Activated CD4-positive, alpha-beta T cell treated with anti-CD3 and anti-CD28 coated beads for 1 hour (primary cell): ENCODE measurements around the gene SNRPD1.
"Not testable (repeated sequence)": the region's sequence is repeated elsewhere in the genome, so short reads cannot be mapped to it uniquely, and the experiment has no call there.

Experiments
- DNase-seq: peaks from one replicate; pipeline ENCODE4 v3.0.0-alpha.2; 2020

Gene SNRPD1

DNA sequence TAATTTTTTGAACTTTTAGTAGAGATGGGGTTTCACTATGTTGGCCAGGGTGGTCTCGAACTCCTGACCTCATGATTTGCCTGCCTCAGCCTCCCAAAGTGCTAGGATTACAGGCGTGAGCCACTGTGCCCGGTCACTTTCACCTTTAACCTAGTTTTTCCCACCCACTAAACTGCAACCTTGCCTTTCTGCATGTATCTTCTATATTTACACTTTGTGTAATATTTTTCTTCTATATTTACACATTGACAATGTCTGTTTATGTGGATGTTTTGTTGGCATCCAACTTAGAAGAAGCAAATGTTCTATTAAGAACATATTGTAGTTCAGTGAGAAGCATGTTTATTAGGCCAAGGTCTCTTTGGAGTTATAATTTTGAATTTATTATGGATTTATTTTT lies 26.7 kb downstream of the SNRPD1 start:
- DNase-seq, result no peak

DNA sequence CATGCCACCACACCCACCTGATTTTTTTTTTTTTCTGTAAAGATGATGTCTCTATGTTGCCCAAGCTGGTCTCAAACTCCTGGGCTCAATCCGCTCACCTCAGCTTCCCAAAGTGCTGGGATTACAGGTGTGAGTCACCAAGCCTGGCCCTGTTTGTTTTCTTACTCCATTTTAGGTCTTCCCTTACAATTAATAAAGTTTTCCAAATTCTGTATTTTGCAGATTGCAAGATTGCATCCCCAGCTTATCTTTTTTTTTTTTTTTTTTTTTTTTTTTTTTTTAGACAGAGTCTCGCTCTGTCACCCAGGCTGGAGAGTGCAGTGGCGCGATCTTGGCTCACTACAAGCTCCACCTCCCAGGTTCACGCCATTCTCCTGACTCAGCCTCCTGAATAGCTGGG lies 28.3 kb downstream of the SNRPD1 start:
- not testable (repeated sequence) for DNase-seq

DNA sequence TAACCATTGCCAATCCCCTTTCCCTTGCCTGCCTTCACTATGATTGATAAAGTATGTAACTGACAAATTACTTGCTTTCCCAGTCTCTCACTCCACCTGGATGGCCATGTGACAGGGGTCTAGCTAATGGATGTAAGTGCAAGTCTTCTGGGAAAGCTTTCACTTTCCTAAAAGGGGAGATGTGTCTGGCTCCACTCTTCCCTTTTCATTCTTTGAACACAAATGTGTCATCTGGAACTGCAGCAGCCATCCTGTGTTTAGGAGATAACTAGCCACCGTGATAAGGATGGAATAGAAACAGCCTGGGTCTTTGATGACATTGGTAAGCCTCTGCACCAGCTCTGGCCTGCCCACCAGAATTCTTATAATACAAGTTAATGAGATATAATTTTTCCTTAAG lies 38.2 kb downstream of the SNRPD1 start:
- DNase-seq, result no peak

DNA sequence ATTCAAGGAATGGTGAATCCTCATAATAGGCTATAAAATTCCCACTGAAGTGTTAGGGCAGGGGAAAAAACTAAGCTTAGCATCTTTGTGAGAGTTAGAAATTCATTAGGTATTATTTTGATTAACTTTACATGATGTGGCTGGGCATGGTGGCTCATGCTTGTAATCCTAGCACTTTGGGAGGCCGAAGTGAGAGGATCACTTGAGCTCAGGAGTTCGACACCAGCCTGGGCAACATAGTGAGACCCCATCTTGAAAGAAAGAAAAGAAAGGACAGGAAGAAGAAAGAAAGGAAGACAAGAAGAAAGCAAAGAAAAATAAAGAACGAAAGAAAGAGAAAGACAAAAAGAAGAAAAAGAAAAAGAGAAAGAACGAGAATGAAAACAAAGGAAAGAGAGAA lies 40.0 kb downstream of the SNRPD1 start:
- DNase-seq, result no peak

DNA sequence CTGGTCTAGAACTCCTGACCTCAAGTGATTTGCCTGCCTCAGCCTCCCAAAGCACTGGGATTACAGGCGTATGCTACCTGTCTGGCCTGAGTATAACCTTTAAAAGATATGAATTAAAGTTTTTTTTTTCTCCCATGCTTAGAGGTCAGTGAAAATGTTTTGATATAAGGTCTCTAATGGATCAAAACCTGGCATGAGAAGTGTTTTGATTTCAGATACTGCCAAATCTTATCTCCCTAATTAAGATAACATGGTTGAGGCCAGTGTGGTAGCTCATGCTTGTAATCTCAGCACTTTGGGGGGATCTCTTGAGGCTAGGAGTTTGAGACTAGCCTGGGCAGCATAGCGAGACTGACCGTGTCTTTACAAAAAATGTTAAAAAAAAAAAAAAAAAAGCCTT lies 41.2 kb downstream of the SNRPD1 start:
- DNase-seq, result no peak

DNA sequence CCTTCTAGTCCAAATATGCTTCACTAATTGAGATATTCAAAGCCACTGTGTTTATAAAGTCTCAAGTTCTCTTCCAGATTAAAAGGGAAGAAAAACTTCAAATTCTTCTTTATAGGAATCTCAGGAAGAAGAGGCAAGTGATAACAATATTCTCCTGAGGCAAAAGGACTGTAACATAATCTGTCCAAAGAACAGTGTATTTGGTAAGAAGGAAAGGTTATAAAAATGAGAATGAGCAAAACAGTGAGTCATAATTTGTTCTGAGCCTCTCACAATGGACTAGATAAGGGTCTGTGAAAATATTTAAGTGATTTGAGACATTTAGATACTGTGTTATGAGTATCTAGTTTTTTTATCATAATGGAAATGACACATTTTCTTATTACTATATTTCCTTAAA lies 44.3 kb downstream of the SNRPD1 start:
- no peak for DNase-seq

DNA sequence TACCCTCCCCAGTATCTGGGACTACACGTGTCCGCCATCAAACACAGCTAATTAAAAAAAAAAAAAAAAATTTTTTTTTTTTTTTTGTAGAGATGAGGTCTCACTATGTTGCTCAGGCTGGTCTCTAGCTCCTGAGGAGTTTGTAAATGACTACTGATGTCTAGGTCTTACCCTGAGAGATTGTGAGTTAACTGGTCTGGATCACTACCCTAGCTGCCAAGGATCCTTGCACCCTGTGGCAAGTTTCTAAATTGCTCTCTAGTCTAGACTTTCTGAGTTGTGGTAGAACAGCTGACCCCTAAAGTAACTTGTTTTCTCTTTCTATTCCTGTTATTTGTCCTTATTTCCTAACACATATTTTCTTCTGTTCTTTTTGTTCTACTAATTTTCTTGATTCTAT lies 48.0 kb downstream of the SNRPD1 start:
- no peak for DNase-seq

DNA sequence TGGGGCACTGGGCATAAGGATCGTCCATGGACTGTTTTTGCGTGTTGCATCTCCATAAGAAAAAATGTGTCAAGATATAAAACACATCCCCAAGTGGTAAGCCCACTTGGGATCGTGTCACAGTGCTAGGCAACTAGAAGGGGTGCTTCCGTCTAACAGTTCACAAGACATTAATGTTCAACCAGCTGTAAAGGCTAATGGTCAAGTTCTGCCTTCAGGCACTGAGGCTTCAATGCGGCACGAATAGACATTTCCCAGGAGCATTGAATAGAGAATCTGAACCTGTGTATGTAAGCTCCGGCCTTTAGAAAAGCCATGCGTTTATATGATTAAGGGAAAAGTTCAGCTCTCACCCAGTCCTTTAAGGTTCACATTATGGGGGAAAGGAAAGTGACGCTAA lies 50.5 kb downstream of the SNRPD1 start:
- DNase-seq, result no peak

DNA sequence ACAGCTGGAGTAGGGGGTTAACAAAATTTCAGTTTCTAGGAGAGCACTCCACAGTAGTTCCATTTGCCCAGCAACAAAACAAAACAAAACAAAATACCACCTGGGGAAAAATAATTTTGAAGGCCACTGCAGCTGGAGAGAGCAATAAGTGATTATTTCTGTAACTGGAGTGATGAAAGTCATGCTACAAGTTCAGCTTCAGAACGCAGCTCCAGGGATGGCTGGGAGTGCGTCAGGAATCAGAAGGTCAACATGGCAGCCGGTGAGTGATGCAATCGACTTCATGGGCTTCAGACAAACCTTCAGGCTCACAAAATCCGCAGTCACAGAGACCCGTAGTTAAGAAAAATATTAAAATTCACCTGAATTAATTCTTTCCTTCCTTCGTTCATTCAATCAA lies 51.5 kb downstream of the SNRPD1 start:
- DNase-seq, result no peak

DNA sequence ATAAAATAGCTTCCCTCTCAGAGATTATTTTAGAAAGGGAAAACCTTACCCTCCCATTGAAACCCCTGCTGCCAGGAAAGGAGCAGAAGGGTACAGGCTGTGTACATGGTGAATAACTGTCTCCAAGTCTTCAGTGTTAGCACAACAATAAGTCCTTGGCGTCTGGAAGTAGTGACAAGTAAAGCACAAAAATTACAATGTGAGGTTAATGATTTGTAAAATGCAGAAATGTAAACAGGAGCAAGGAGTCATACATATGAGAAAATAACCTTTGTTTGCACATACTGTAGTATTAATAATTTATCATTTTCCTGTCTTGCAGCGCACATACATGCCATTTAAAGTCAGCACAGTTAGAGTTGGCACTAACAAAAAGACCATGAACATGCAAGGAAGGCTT lies 52.0 kb downstream of the SNRPD1 start:
- no peak for DNase-seq

DNA sequence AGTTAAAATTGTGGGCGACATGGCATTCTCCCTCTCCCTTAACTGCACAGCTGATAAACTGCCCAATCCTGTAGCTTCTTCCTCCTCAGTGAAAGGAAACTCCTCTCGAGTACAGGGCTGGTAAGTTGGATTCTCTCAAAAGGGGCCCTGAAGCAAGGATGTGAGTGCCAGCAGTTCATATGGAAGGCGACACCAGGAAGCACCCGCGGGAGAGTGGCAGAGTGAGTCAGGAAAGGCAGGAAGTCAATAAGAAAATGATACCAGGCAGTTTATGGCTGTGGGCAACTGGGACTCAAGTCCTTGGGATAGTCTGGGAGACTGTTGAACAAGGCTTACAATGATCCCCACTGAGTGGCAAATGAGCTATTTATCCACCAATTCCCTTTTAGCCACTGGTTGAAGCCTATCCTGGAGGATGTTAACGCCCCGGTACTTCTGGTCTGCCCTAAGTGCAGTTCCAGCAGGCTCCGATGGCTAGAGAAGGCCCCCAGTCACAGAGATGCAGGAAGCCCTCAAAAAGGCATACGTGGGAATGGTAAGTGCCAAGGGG lies 57.7 kb downstream of the SNRPD1 start:
- DNase-seq, result no peak

DNA sequence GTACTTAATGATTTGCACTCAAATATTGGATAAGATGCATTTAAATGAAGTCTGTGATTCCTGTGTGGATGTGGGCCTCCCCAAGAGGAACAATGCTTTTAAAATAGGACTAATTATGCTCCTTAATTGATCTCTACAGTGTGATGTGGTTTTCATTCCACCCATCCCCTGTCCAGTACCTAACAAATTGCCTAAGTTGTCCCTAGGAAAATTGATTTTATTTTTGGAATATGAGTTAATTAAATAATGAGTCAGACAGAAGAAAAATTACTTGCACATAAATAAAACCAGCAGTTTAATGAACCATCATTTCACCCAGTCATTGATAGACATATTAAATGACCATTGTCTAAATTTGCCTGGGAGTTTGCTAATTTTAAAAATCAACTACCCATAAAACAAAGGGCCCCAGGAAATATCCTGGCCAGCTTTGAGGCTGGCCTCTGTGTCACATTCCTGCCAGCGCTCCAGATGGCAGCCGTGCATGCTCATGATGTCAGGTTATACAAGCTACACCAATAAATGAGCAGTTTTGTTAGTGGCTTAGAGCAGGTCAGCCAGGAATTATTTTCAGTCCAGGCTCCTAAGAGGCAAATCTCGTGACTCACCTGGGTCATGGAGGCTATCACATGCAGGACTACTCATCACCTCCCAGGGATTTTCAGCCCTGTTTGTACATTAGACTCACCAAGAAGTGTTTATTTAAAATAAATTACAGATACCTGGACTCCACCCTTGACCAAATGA lies 60.6 kb downstream of the SNRPD1 start:
- DNase-seq, result no peak

DNA sequence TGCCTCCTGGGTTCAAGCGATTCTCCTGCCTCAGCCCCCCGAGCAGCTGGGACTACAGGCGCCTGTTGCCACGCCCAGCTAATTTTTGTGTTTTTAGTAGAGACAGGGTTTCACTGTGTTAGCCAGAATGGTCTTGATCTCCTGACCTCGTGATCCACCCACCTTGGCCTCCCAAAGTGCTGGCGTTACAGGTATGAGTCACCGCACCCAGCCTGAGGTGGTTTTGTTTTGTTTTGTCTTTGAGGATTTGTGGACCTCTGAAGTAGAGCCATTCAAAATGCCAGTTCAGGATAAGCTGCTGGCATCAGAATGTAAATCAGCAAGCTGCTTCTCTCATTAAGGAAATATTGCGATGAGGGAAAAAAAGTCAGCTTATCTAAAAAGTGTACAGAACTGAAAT lies 63.2 kb downstream of the SNRPD1 start:
- DNase-seq, result not testable (repeated sequence)

DNA sequence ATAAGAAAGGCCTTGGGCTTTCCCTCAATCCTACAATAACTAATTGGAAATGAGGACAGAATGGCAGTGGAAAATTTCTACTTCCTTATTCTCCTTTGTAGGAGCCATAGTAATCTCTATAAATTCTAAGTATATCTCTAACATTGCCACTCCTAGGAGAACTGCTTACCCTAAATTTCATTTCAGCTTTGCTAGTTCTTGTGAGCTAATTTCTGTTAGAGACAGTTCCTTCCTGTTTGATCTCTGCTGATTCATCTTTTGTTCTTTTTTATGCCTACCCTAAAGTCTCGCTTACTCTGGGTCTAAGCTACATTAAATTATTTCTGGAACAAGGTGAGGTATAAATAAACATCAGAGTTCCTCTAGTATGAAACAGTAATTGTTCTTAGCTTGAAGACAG lies 66.7 kb downstream of the SNRPD1 start:
- no peak for DNase-seq

DNA sequence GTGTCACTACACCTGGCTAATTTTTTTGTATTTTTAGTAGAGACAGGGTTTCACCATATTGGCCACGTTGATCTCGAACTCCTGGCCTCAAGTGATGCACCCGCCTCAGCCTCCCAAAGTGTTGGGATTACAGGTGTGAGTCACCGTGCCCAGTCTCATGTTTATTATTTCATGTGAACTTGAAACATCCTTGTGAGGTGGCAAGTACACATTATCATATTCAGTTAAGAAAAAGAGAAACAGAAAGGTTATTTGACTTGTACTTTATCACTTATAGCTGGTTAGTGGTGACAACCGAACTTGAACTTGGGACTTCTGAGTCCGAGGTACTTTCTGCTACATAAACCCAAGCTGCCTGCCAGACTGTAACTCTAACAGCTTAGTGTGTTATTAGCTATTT lies 68.0 kb downstream of the SNRPD1 start:
- no peak for DNase-seq

DNA sequence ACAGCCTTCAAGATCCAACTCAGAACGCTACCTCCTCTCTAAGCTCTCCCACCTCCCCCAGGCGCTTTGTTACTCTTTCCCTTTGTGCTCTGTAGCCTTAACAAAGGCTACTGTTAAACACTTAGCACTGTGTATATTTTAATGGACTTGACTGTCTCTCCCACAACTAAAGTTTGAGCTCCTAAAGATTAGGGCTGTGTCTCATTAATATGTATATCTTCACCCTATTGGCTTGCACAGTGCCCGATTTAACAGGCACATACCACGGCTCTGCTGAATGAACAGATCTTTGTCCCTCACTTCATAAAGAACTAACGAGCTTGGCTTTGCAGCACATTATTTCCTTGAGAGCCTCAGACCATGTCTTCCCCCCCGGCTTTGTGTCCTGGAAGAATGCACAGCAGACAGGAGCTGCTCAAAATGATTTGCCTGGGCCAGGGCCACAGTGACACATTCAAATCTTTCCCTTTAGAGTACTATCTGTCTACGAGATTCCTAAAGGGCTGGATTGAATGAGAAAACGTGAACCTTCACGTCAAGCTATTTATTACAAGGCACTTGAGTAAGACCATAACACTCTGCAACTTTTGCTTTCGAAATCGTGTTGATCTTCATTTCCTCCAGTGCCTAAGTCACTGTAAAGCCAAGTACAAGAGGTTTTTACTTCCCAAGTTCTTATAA lies 70.4 kb downstream of the SNRPD1 start:
- no peak for DNase-seq
